Spleen (tissue), 7 donors: Measurements from ENCODE around the gene PRUNE2.

Source experiments
- CTCF ChIP-seq, 11 experiments: fragments of 200-600 bp in 7 of 11; fragments of 450-650 bp in 4 of 11; sonication (generic) in 4 of 11; IDR thresholded peaks in 8 of 11; conservative IDR thresholded peaks in 3 of 11; 1 replicate in 7 of 11; 2 replicates in 4 of 11; pipeline versions ENCODE4 v1.4.0 to v1.8.0; 2016 to 2021; ENCODE audit warnings: antibody characterized with exemption in 11 of 11, inconsistent platforms in 4 of 11, mild to moderate bottlenecking in 1 of 11
- POLR2A ChIP-seq, 3 donors: fragments of 450-650 bp; IDR thresholded peaks; one replicate each; pipeline ENCODE4 v1.5.1; 2017; ENCODE audit warnings: antibody characterized with exemption in 3 of 3, mild to moderate bottlenecking in 1 of 3
- POLR2AphosphoS5 ChIP-seq, 3 donors: sonication (generic); formaldehyde crosslinking; IDR thresholded peaks; one replicate each; pipeline ENCODE4 v1.5.1; 2017; ENCODE audit warnings: antibody characterized with exemption in 3 of 3
- donor health status: DM: no; HTN: no; CAD: no; lungs with moderate emphysema.
- donor health status: DM: no; HTN: no; CAD: no.
- donor health status: DM: no; HTN: no; CAD: no.

- TF ChIP-seq POLR2A (IDR thresholded peaks at IDR 0.05) (no peak), CTCF (IDR thresholded peaks at IDR 0.05 in 8 of 11, conservative IDR thresholded peaks at IDR 0.05 in 3 of 11) (no peak), POLR2AphosphoS5 (IDR thresholded peaks at IDR 0.05) (no peak)
Observed at GRCh38 chr9:76688471-76689238, 217.3 kb downstream of the PRUNE2 start.
